Prostate gland (tissue), 2 donors: ENCODE measurements around the gene VSIR. TPM values are rescaled to one million over a fixed set of nuclear protein-coding genes. Genes with fewer than 3 reads are reported as not detected.

Experiments
- DNase-seq: peaks from one replicate; pipeline ENCODE4 v3.0.0-alpha.2; 2019; ENCODE audit warnings: low spot score
- H3K27ac ChIP-seq, 2 donors: fragments of 200-600 bp; sonication (generic); 2 replicates each; pipeline ENCODE4 v1.5.1; 2017 to 2019
- H3K27me3 ChIP-seq: fragments of 200-600 bp; sonication (generic); replicated peaks from 2 replicates; pipeline ENCODE4 v1.5.1; 2019; ENCODE audit not compliant: insufficient read depth
- H3K36me3 ChIP-seq, 2 donors: fragments of 200-600 bp; sonication (generic); 1 replicate in 1 of 2; 2 replicates in 1 of 2; pipeline versions ENCODE4 v1.5.1 to v1.8.1; 2017 to 2019
- H3K4me1 ChIP-seq: fragments of 200-600 bp; sonication (generic); replicated peaks from 2 replicates; pipeline ENCODE4 v1.5.1; 2019
- H3K4me3 ChIP-seq, 2 donors: fragments of 200-600 bp; sonication (generic); 2 replicates each; pipeline ENCODE4 v1.5.1; 2017 to 2019
- H3K9me3 ChIP-seq: fragments of 200-600 bp; sonication (generic); 2 replicates; pipeline ENCODE4 v1.5.1; 2017
- POLR2A ChIP-seq: fragments of 450-650 bp; IDR thresholded peaks from one replicate; pipeline ENCODE4 v1.6.1; 2016; ENCODE audit warnings: antibody characterized with exemption, mild to moderate bottlenecking
- POLR2AphosphoS5 ChIP-seq: sonication (generic); formaldehyde crosslinking; IDR thresholded peaks from one replicate; pipeline ENCODE4 v1.6.1; 2017; ENCODE audit warnings: antibody characterized with exemption
- WGBS: methylation state at CpG from one replicate; pipeline ENCODE4 v1.1.5; 2018; 5-methylcytosine and 5-hydroxymethylcytosine counted together
- intact Hi-C: fragments of 100-400 bp; cut with DNase I; formaldehyde crosslinking; loops from one replicate; pipeline ENCODE4 v1.14.2; 2022
- total RNA-seq, 2 donors: library from RNA; depleted of rRNA; stranded (reverse); fragments of >200 nt; gene quantifications; one replicate each; pipeline ENCODE4 v1.1.0, GENCODE V29; 2016
- TF ChIP-seq, protein P1 (sequence below), 4 experiments: fragments of 200-600 bp in 2 of 4; fragments of 450-650 bp in 2 of 4; sonication (generic) in 2 of 4; IDR thresholded peaks; 1 replicate in 3 of 4; 2 replicates in 1 of 4; pipeline ENCODE4 v1.5.1; 2016 to 2019; ENCODE audit warnings: antibody characterized with exemption in 4 of 4, mild to moderate bottlenecking in 2 of 4, moderate library complexity in 2 of 4

The VSIR gene
- total RNA-seq, 2 donors from 2014 or later = 23.1 to 40.2 TPM

DNA sequence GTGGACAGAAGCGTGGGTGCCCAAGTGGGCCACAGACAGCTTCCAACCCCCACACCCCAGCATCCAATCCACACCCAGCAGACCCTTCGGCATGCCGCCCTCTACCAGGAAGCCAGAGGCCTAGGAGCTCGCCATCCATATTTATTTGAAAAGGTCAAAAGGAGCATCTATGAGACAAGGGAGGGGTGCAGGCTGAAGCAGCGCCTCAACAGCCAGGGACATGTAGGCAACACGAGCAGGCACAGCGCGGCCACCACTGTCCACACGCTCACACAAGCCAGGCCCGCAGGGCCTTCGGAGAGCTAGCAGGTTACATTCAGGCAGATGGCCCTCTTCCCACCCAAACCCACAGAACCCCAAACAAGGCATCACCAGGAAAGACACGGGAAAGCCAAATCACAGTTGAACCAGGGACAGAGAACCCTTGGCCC, 43.1 kb upstream of the VSIR start:
- intact Hi-C loops = loop anchor here (10.0 kb wide), 1 partner anchor 78 kb away; no protein-coding TSS in a partner anchor
- no peak overlapping the region for H3K4me3 ChIP-seq
- H3K4me1 ChIP-seq = no peaks in the 10 kb centered on the region
- H3K27me3 ChIP-seq = no peaks in the 10 kb centered on the region
- peaks cover 18 to 43% of the 10 kb centered on the region in 2 donors for H3K36me3 ChIP-seq
- no peaks in the 10 kb centered on the region for H3K9me3 ChIP-seq
- TF ChIP-seq, protein P1, sequence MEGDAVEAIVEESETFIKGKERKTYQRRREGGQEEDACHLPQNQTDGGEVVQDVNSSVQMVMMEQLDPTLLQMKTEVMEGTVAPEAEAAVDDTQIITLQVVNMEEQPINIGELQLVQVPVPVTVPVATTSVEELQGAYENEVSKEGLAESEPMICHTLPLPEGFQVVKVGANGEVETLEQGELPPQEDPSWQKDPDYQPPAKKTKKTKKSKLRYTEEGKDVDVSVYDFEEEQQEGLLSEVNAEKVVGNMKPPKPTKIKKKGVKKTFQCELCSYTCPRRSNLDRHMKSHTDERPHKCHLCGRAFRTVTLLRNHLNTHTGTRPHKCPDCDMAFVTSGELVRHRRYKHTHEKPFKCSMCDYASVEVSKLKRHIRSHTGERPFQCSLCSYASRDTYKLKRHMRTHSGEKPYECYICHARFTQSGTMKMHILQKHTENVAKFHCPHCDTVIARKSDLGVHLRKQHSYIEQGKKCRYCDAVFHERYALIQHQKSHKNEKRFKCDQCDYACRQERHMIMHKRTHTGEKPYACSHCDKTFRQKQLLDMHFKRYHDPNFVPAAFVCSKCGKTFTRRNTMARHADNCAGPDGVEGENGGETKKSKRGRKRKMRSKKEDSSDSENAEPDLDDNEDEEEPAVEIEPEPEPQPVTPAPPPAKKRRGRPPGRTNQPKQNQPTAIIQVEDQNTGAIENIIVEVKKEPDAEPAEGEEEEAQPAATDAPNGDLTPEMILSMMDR (IDR thresholded peaks at IDR 0.05) = no peak
- TF ChIP-seq POLR2AphosphoS5 (no peak), POLR2A (no peak)
- 81% methylated on average over 12 of the region's 12 CpGs for WGBS
- no peak for DNase-seq
- H3K27ac ChIP-seq = no peak overlapping the region

DNA sequence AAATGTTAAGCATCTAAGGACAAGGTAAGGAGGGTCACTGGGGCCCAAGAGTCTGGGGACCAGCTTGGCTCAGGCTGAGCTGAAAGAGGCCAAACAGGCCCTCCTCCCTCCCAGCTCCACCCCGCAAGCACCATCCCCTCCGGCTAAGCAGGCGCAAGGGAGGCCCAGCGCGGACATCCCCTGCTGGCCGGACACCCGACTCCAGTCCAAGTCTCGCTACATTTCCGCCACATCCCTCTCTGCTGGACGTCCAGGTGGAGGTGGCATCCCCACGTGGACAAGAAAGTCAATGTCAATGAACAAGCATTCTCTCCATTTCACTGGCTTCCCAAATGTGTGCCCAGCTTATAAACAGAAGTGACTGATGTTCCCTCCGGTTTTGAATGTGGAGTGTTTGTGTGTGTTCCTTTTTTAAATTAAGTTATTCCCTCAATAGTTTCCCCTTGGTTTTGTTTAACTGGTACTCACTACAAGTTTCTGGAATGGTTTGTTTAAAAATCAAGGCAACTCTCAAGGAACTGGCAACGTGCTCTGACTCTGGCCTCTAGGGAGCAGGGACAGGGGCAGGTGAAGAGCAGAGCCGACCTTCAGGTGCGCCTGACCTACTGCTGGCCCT, 42.3 kb upstream of the VSIR start:
- intact Hi-C loops = loop anchor here (10.0 kb wide), 1 partner anchor 79 kb away; no protein-coding TSS in a partner anchor

DNA sequence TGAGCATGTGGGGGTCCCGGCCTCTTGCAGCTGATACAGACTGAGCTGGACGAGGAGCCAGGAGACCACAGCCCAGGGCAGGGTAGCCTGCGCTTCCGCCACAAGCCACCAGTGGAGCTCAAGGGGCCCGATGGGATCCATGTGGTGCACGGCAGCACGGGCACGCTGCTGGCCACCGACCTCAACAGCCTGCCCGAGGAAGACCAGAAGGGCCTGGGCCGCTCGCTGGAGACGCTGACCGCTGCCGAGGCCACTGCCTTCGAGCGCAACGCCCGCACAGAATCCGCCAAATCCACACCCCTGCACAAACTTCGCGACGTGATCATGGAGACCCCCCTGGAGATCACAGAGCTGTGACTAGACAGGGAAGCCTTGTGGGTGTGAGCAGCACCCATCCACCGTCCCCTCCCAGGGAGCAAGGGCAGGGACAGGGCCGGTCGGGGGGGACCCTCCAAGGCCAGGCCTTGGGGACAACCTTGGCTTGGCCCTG, 41.6 kb upstream of the VSIR start:
- DNase-seq = no peak
- no peaks in the 10 kb centered on the region for H3K9me3 ChIP-seq
- H3K4me1 ChIP-seq = no peaks in the 10 kb centered on the region
- 90% methylated on average over 22 of the region's 26 CpGs for WGBS
- H3K27me3 ChIP-seq = no peaks in the 10 kb centered on the region
- no peak overlapping the region for H3K27ac ChIP-seq
- TF ChIP-seq POLR2AphosphoS5 (no peak), POLR2A (no peak)
- TF ChIP-seq, protein P1 (IDR thresholded peaks at IDR 0.05) = no peak
- peaks cover 6 to 30% of the 10 kb centered on the region in 2 donors for H3K36me3 ChIP-seq
- intact Hi-C loops = loop anchor here (5.0 to 10.0 kb wide), 3 partner anchors 80 to 503 kb away; no protein-coding TSS in a partner anchor
- no peak overlapping the region for H3K4me3 ChIP-seq

More for the DNA sequence above, 42.3 kb upstream of the VSIR start:
- no peak overlapping the region for H3K27ac ChIP-seq
- H3K4me1 ChIP-seq = no peaks in the 10 kb centered on the region
- 74% methylated on average over 15 of the region's 15 CpGs for WGBS
- no peaks in the 10 kb centered on the region for H3K27me3 ChIP-seq
- no peak for DNase-seq
- H3K36me3 ChIP-seq = peaks cover 12 to 35% of the 10 kb centered on the region in 2 donors
- H3K9me3 ChIP-seq = no peaks in the 10 kb centered on the region
- no peak overlapping the region for H3K4me3 ChIP-seq
- TF ChIP-seq POLR2AphosphoS5 (no peak), POLR2A (no peak)
- TF ChIP-seq, protein P1 (IDR thresholded peaks at IDR 0.05) = no peak

DNA sequence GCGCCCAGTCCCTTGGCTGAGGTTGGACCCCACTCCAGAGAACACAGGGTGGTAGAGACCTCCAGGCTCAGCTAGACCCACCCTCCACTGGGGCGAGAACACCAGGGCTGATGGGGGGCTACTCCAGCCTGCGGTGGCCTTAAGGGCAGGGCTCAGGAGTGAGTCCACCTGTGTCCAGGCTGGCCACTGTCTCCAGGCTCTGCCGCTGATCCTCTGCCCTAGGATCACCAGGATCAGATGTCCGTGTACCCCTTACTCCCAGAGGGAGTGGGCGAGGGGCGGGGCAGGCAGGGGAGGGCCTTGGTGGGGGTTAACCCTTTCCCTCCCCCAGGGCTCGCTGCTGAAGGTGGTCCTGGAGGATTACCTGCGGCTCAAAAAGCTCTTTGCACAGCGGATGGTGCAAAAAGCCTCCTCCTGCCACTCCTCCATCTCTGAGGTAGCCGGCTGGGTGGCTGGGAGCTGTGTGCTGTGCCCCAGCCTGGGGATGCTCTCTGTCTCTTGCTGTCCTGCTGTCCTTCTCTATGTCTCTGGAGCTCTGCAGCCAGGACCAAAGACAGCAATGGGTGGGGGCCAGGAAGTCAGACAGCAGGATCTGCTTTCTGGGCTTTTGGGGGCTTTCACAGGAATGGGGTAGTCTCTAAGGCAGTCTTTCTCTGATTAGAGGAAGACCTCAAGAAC, 39.7 kb upstream of the VSIR start:
- Histone ChIP-seq H3K27ac (no peak overlapping the region), H3K4me3 (no peak overlapping the region), H3K27me3 (no peaks in the 10 kb centered on the region), H3K9me3 (no peaks in the 10 kb centered on the region), H3K4me1 (no peaks in the 10 kb centered on the region), H3K36me3 (peaks cover 0 to 17% of the 10 kb centered on the region in 2 donors)
- 75% methylated on average over 7 of the region's 11 CpGs for WGBS
- intact Hi-C loops = loop anchor here (5.0 to 10.0 kb wide), 3 partner anchors 82 to 501 kb away; no protein-coding TSS in a partner anchor
- no peak for DNase-seq
- TF ChIP-seq POLR2A = no peak
- no peak for TF ChIP-seq POLR2AphosphoS5
- TF ChIP-seq, protein P1 (IDR thresholded peaks at IDR 0.05) = no peak
